Measurements from ENCODE around the gene NOS3. TPM values are rescaled to one million over a fixed set of nuclear protein-coding genes. Genes with fewer than 3 reads are reported as not detected.

NOS3 gene
- total and polyA plus RNA-seq, 9 of the 15 experiments (the other 6 are each of a cell fraction or from before 2014, with no cell fraction given): 1.1 to 121 (median 23.6) TPM

DNA sequence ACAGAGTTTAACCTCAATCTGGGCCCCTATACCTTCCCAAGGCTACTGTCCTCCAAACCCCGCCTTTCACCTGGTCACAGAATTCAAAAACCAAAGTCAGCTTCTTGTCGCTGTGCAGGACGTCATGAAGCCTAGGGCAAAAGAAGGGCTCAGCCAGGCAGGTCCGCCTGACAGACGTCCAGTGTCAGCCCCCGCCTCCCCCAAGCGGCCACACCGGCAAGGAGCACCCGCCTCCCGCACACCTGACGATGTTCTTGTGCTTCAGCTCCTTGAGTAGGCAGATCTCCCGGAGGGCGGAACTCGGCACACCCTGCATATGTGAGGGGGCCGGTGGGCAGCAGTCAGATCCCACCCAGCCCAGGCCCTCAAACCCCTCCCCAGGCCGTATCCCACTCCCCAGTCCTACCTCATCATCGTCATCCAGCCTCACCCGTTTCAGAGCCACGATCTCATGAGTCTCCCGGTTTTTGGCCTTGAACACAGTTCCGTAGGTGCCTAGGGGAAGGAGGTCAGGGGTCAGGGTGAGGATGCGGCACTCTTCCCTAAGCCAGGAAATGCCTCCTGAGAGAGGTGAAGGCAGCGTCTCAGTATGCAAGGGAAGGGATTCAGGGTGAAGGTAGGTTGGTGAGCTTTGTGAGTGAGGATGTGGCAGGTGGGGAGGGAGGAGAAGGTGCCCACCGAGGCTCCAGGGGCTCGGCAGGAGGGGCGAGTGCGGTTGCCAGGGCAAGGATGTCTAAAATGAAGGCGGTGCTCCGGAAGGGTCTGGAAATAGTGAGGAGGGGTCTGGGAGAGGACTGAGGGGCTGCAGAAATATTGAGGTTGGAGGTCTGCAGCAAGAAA, 66.1 kb downstream of the NOS3 start (continued):
- TF ChIP-seq, protein P1, sequence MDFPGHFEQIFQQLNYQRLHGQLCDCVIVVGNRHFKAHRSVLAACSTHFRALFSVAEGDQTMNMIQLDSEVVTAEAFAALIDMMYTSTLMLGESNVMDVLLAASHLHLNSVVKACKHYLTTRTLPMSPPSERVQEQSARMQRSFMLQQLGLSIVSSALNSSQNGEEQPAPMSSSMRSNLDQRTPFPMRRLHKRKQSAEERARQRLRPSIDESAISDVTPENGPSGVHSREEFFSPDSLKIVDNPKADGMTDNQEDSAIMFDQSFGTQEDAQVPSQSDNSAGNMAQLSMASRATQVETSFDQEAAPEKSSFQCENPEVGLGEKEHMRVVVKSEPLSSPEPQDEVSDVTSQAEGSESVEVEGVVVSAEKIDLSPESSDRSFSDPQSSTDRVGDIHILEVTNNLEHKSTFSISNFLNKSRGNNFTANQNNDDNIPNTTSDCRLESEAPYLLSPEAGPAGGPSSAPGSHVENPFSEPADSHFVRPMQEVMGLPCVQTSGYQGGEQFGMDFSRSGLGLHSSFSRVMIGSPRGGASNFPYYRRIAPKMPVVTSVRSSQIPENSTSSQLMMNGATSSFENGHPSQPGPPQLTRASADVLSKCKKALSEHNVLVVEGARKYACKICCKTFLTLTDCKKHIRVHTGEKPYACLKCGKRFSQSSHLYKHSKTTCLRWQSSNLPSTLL (IDR thresholded peaks at IDR 0.05): 0 out of 2 replicates have a peak, but pooled peaks have one; percentile 40
- TF ChIP-seq LARP7 (IDR thresholded peaks at IDR 0.05): peak; percentile 60; the same call in 1 of the 2 replicates
- peak; percentile 44; the same call in 1 of the 2 replicates for TF ChIP-seq ZNF143 (CRISPR knock-in tag; IDR thresholded peaks at IDR 0.05)
- TF ChIP-seq RBBP5 (IDR thresholded peaks at IDR 0.05; ENCODE audit: borderline replicate concordance, insufficient read depth, low read length, poor library complexity, severe bottlenecking): peak; percentile 8
- TF ChIP-seq CBX3 (IDR thresholded peaks at IDR 0.05; ENCODE audit: borderline replicate concordance in 1 of 2, low read length in 2 of 2): peak in 1 of 2 experiments; percentile 3; a peak in 1 of 3 replicates
- TF ChIP-seq SMC3 (conservative IDR thresholded peaks at IDR 0.05; ENCODE audit: insufficient read depth, low read depth, low read length): no peak
- peak; percentile 7 for TF ChIP-seq CHD1 (IDR thresholded peaks at IDR 0.05; ENCODE audit: low read length)
- no peak for TF ChIP-seq HDAC2 (IDR thresholded peaks at IDR 0.05)
- TF ChIP-seq MAZ (CRISPR knock-in tag; conservative IDR thresholded peaks at IDR 0.05 in 1 of 2, IDR thresholded peaks at IDR 0.05 in 1 of 2): peak in 1 of 2 experiments; percentile 30; a peak in 1 of 4 replicates
- TF ChIP-seq PURB (CRISPR knock-in tag; IDR thresholded peaks at IDR 0.05; ENCODE audit: low read depth): 0 out of 2 replicates have a peak, but pooled peaks have one; percentile 29
- 0 out of 2 replicates have a peak, but pooled peaks have one; percentile 43 for TF ChIP-seq MED1 (CRISPR knock-in tag; IDR thresholded peaks at IDR 0.05; ENCODE audit: borderline replicate concordance)
- TF ChIP-seq ZNF324 (CRISPR knock-in tag; IDR thresholded peaks at IDR 0.05): no peak
- TF ChIP-seq ZNF589 (CRISPR knock-in tag; IDR thresholded peaks at IDR 0.05; ENCODE audit: low read depth): no peak
- 0 out of 2 replicates have a peak, but pooled peaks have one; percentile 28 for TF ChIP-seq EGR1 (conservative IDR thresholded peaks at IDR 0.05)
- TF ChIP-seq BHLHE40 (IDR thresholded peaks at IDR 0.05; ENCODE audit: low read length): 0 out of 2 replicates have a peak, but pooled peaks have one; percentile 19
- 0 out of 2 replicates have a peak, but pooled peaks have one; percentile 62 for TF ChIP-seq LCOR (CRISPR knock-in tag; IDR thresholded peaks at IDR 0.05)
- peak; percentile 71 for TF ChIP-seq SP1 (CRISPR knock-in tag; IDR thresholded peaks at IDR 0.05)
- TF ChIP-seq ETV5 (CRISPR knock-in tag; IDR thresholded peaks at IDR 0.05; ENCODE audit: low read depth): 0 out of 2 replicates have a peak, but pooled peaks have one; percentile 22
- TF ChIP-seq NCOA1 (IDR thresholded peaks at IDR 0.05; ENCODE audit: low read depth): no peak
- TF ChIP-seq, protein P2, sequence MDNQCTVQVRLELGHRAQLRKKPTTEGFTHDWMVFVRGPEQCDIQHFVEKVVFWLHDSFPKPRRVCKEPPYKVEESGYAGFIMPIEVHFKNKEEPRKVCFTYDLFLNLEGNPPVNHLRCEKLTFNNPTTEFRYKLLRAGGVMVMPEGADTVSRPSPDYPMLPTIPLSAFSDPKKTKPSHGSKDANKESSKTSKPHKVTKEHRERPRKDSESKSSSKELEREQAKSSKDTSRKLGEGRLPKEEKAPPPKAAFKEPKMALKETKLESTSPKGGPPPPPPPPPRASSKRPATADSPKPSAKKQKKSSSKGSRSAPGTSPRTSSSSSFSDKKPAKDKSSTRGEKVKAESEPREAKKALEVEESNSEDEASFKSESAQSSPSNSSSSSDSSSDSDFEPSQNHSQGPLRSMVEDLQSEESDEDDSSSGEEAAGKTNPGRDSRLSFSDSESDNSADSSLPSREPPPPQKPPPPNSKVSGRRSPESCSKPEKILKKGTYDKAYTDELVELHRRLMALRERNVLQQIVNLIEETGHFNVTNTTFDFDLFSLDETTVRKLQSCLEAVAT (IDR thresholded peaks at IDR 0.05): peak in 1 of 2 experiments; percentile 54; a peak in 1 of 4 replicates
- TF ChIP-seq ZNF224 (CRISPR knock-in tag; IDR thresholded peaks at IDR 0.05): peak; percentile 57; the same call in 1 of the 2 replicates
- TF ChIP-seq MYC (IDR thresholded peaks at IDR 0.05; ENCODE audit: low read depth, low read length): no peak
- no peak for TF ChIP-seq MYC (CRISPR knock-in tag; IDR thresholded peaks at IDR 0.05; ENCODE audit: borderline replicate concordance, low read depth)

All from K562 (cell line).